Jurkat, Clone E6-1 (cell line): ENCODE data around the gene RIC3.

Source experiments
- DNase-seq: peaks from one replicate; pipeline ENCODE4 v3.0.0-alpha.2; 2011; ENCODE audit warnings: low read depth, low spot score
- H3K4me3 ChIP-seq: 2 replicates; pipeline ENCODE4 v1.5.1; 2011; ENCODE audit warnings: mild to moderate bottlenecking, low read length, control low read depth, moderate library complexity

Gene RIC3

GRCh38 chr11:8108421-8108820 lies 60.4 kb downstream of the RIC3 start:
- DNase-seq: no peak
- H3K4me3 ChIP-seq: no peak overlapping the region

- DNase-seq: no peak
These were observed 61.2 kb downstream of the RIC3 start for GRCh38 chr11:8107642-8108041.

GRCh38 chr11:8106679-8107078 lies 62.1 kb downstream of the RIC3 start:
- DNase-seq: no peak
- no peak overlapping the region for H3K4me3 ChIP-seq

More at GRCh38 chr11:8107642-8108041, 61.2 kb downstream of the RIC3 start:
- H3K4me3 ChIP-seq: no peak overlapping the region

GRCh38 chr11:8105666-8106065 lies 63.2 kb downstream of the RIC3 start:
- no peak for DNase-seq
- H3K4me3 ChIP-seq: no peak overlapping the region

- no peak for DNase-seq
- no peak overlapping the region for H3K4me3 ChIP-seq
These were observed 63.7 kb downstream of the RIC3 start for GRCh38 chr11:8105133-8105532.

- no peak for DNase-seq
These were observed 64.9 kb downstream of the RIC3 start for GRCh38 chr11:8103909-8104308.

GRCh38 chr11:8102965-8103364 lies 65.9 kb downstream of the RIC3 start:
- H3K4me3 ChIP-seq: no peak overlapping the region
- DNase-seq: no peak

More at GRCh38 chr11:8103909-8104308, 64.9 kb downstream of the RIC3 start:
- H3K4me3 ChIP-seq: no peak overlapping the region

- H3K4me3 ChIP-seq: no peak overlapping the region
- no peak for DNase-seq
These were observed 66.4 kb downstream of the RIC3 start for GRCh38 chr11:8102296-8102915.

GRCh38 chr11:8101421-8101820 lies 67.4 kb downstream of the RIC3 start:
- DNase-seq: no peak

GRCh38 chr11:8100605-8101004 lies 68.2 kb downstream of the RIC3 start:
- H3K4me3 ChIP-seq: no peak overlapping the region
- no peak for DNase-seq

More at GRCh38 chr11:8101421-8101820, 67.4 kb downstream of the RIC3 start:
- no peak overlapping the region for H3K4me3 ChIP-seq

GRCh38 chr11:8100158-8100557 lies 68.7 kb downstream of the RIC3 start:
- H3K4me3 ChIP-seq: no peak overlapping the region
- no peak for DNase-seq

GRCh38 chr11:8099291-8099899 lies 69.4 kb downstream of the RIC3 start:
- DNase-seq: peak; percentile 74
- H3K4me3 ChIP-seq: no peak overlapping the region

GRCh38 chr11:8098879-8099278 lies 69.9 kb downstream of the RIC3 start:
- DNase-seq: no peak
- H3K4me3 ChIP-seq: no peak overlapping the region

GRCh38 chr11:8098361-8098760 lies 70.5 kb downstream of the RIC3 start:
- H3K4me3 ChIP-seq: no peak overlapping the region
- no peak for DNase-seq

- no peak for DNase-seq
- H3K4me3 ChIP-seq: no peak overlapping the region
These were observed 70.9 kb downstream of the RIC3 start for GRCh38 chr11:8097926-8098325.

GRCh38 chr11:8097468-8097867 lies 71.4 kb downstream of the RIC3 start:
- no peak overlapping the region for H3K4me3 ChIP-seq

GRCh38 chr11:8097062-8097461 lies 71.8 kb downstream of the RIC3 start:
- DNase-seq: no peak
- H3K4me3 ChIP-seq: no peak overlapping the region

More at GRCh38 chr11:8097468-8097867, 71.4 kb downstream of the RIC3 start:
- no peak for DNase-seq

GRCh38 chr11:8096575-8096974 lies 72.2 kb downstream of the RIC3 start:
- no peak for DNase-seq
- no peak overlapping the region for H3K4me3 ChIP-seq

GRCh38 chr11:8095806-8096522 lies 72.9 kb downstream of the RIC3 start:
- DNase-seq: no peak

GRCh38 chr11:8095371-8095770 lies 73.5 kb downstream of the RIC3 start:
- no peak overlapping the region for H3K4me3 ChIP-seq
- no peak for DNase-seq

More at GRCh38 chr11:8095806-8096522, 72.9 kb downstream of the RIC3 start:
- H3K4me3 ChIP-seq: no peak overlapping the region
